GM12878 (cell line): ENCODE measurements around the gene TRIM8. TPM values are rescaled to one million over a fixed set of nuclear protein-coding genes. Genes with fewer than 3 reads are reported as not detected.

Experiments used
- ATAC-seq: fragments of 200-7000 bp; cut with Tn5 transposase; 3 replicates; pipeline ENCODE4 v1.9.1; 2020; ENCODE audit warnings: mild to moderate bottlenecking, moderate library complexity
- BruUV-seq: library from RNA; stranded (reverse); fragments of 400-500 nt; replicated peaks from 2 replicates; lab custom pipeline; 2021; lab: Mats Ljungman, UMichigan
- CTCF ChIA-PET: fragments of 300-600 bp; sonication (Branson Sonifier 250); formaldehyde crosslinking; extraction: SDS; loops from one replicate; lab custom pipeline; 2021; ENCODE audit warnings: inconsistent platforms; lab: Yijun Ruan, JAX
- POLR2A ChIA-PET: fragments of 350-600 bp; formaldehyde crosslinking; extraction: SDS; loops from one replicate; lab custom pipeline; 2021; ENCODE audit warnings: inconsistent platforms; lab: Charles Lee
- RAD21 ChIA-PET: fragments of 300-600 bp; sonication (Branson Sonifier 250); formaldehyde crosslinking; loops from one replicate; lab custom pipeline; 2023; ENCODE audit warnings: antibody characterized with exemption; ENCODE audit not compliant: unreplicated experiment; lab: Charles Lee
- SMC1A ChIA-PET: fragments of 300-600 bp; sonication (Branson Sonifier 250); formaldehyde crosslinking; loops from one replicate; lab custom pipeline; 2023; ENCODE audit not compliant: unreplicated experiment, uncharacterized antibody; lab: Charles Lee
- DNase-seq: peaks from one replicate; pipeline ENCODE4 v3.0.0-alpha.2; 2011; ENCODE audit warnings: low read depth, low spot score
- FAIRE-seq: peaks from 3 replicates; lab custom pipeline; 2011; peaks lifted over from hg19 to GRCh38; lab: Jason Lieb, UNC
- H2AFZ ChIP-seq: 2 replicates; pipeline ENCODE4 v1.6.0; 2011; ENCODE audit warnings: low read depth, low read length, control low read depth; ENCODE audit not compliant: control insufficient read depth
- H3K27ac ChIP-seq: 2 replicates; pipeline ENCODE4 v1.5.1; 2011; ENCODE audit warnings: control low read depth; ENCODE audit not compliant: control insufficient read depth, insufficient read depth
- H3K27me3 ChIP-seq, 2 experiments: replicated peaks in 1 of 2; 2 replicates each; pipeline versions ENCODE4 v1.6.0 to v1.6.1; 2011; ENCODE audit warnings: low read length in 1 of 2; ENCODE audit not compliant: control insufficient read depth in 2 of 2, insufficient read depth in 2 of 2
- H3K36me3 ChIP-seq, 2 experiments: 2 replicates each; pipeline ENCODE4 v1.5.1; 2011; ENCODE audit warnings: low read length in 1 of 2; ENCODE audit not compliant: control insufficient read depth in 2 of 2, insufficient read depth in 2 of 2
- H3K4me1 ChIP-seq: 2 replicates; pipeline ENCODE4 v1.6.1; 2011; ENCODE audit warnings: mild to moderate bottlenecking, low read length, moderate library complexity, mixed read lengths; ENCODE audit not compliant: control insufficient read depth, insufficient read depth
- H3K4me2 ChIP-seq: 2 replicates; pipeline ENCODE4 v1.6.0; 2011; ENCODE audit warnings: control low read depth; ENCODE audit not compliant: control insufficient read depth, insufficient read depth
- H3K4me3 ChIP-seq: fragments of 200-600 bp; sonication (generic); 2 replicates; pipeline ENCODE4 v1.5.1; 2016
- H3K79me2 ChIP-seq: 2 replicates; pipeline ENCODE4 v1.6.0; 2011; ENCODE audit warnings: low read length; ENCODE audit not compliant: control insufficient read depth, insufficient read depth
- H3K9ac ChIP-seq: 2 replicates; pipeline ENCODE4 v1.8.0; 2011; ENCODE audit warnings: low read length, control low read depth, mixed read lengths; ENCODE audit not compliant: control insufficient read depth, insufficient read depth
- H3K9me3 ChIP-seq: replicated peaks from 3 replicates; pipeline ENCODE4 v1.5.1; 2011; ENCODE audit warnings: mild to moderate bottlenecking, low read length; ENCODE audit not compliant: control insufficient read depth, insufficient read depth
- H4K20me1 ChIP-seq: 2 replicates; pipeline ENCODE4 v1.6.0; 2011; ENCODE audit not compliant: control insufficient read depth, insufficient read depth
- CHD2 ChIP-seq: IDR thresholded peaks from 2 replicates; pipeline ENCODE4 v1.6.1; 2011; ENCODE audit warnings: low read depth, low read length, improper control_type of control experiment, borderline replicate concordance
- TAF1 ChIP-seq: IDR thresholded peaks from 2 replicates; pipeline ENCODE4 v1.6.1; 2011; ENCODE audit warnings: mild to moderate bottlenecking, low read depth, low read length, borderline replicate concordance
- TCF12 ChIP-seq: IDR thresholded peaks from 2 replicates; pipeline ENCODE4 v1.6.1; 2011; ENCODE audit warnings: low read depth, mild to moderate bottlenecking, low read length
- WGBS: methylation state at CpG from one replicate; pipeline ENCODE4 v1.1.6; 2016; ENCODE audit warnings: low lambda C conversion rate; ENCODE audit not compliant: insufficient replicate concordance, insufficient coverage; ENCODE audit errors: missing lambda C conversion rate; 5-methylcytosine and 5-hydroxymethylcytosine counted together
- in situ Hi-C: fragments of 300-500 bp; cut with MboI; formaldehyde crosslinking; loops from 9 replicates; pipeline ENCODE4 v1.14.3; 2018; ENCODE audit warnings: mixed read lengths
- intact Hi-C: fragments of 100-400 bp; cut with micrococcal nuclease; formaldehyde crosslinking; loops from one replicate; pipeline ENCODE4 v1.14.2; 2022; ENCODE audit not compliant: unreplicated experiment
- polyA plus RNA-seq, 11 experiments: library from polyadenylated mRNA; depleted of rRNA in 4 of 11; unstranded in 6 of 11; stranded (reverse) in 5 of 11; fragments of >200 nt; fragmentation: Nextera tagmentation in 4 of 11; fragmentation: Illumina TruSeq in 1 of 11; extraction: Ambion mirVana in 4 of 11; extraction: Trizol in 1 of 11; gene quantifications; 1 replicate in 1 of 11; 2 replicates in 10 of 11; pipeline versions ENCODE4 v1.2.1 to v1.2.3, GENCODE V29; 2011 to 2016; ENCODE audit warnings: inconsistent platforms in 2 of 11, missing spikeins in 2 of 11, low read depth in 1 of 11
- total RNA-seq, 4 experiments: library from RNA; depleted of rRNA in 3 of 4; stranded (reverse); fragments of >200 nt in 3 of 4; fragmentation: Illumina TruSeq in 1 of 4; extraction: Trizol in 1 of 4; gene quantifications; 2 replicates each; pipeline versions ENCODE4 v1.2.1 to v1.2.3, GENCODE V29; 2013 to 2021
- TF ChIP-seq, protein P1 (sequence below): IDR thresholded peaks from 2 replicates; pipeline ENCODE4 v1.6.1; 2012; ENCODE audit warnings: mild to moderate bottlenecking, low read depth, low read length
- TF ChIP-seq, protein P2 (sequence below): fragments of 450-650 bp; IDR thresholded peaks from 2 replicates; pipeline ENCODE4 v1.6.1; 2018; ENCODE audit warnings: borderline replicate concordance, mild to moderate bottlenecking; ENCODE audit not compliant: partially characterized antibody
- TF ChIP-seq, protein P3 (sequence below): IDR thresholded peaks from 2 replicates; pipeline ENCODE4 v1.6.1; 2011; ENCODE audit warnings: borderline replicate concordance, low read depth, mild to moderate bottlenecking, moderate library complexity, low read length; ENCODE audit not compliant: insufficient read depth, poor library complexity, severe bottlenecking

TRIM8 gene
- total and polyA plus RNA-seq, 10 of the 15 experiments (the other 5 are each of a cell fraction or from before 2014, with no cell fraction given), result 7.9 to 53.2 (median 24.6) TPM

DNA sequence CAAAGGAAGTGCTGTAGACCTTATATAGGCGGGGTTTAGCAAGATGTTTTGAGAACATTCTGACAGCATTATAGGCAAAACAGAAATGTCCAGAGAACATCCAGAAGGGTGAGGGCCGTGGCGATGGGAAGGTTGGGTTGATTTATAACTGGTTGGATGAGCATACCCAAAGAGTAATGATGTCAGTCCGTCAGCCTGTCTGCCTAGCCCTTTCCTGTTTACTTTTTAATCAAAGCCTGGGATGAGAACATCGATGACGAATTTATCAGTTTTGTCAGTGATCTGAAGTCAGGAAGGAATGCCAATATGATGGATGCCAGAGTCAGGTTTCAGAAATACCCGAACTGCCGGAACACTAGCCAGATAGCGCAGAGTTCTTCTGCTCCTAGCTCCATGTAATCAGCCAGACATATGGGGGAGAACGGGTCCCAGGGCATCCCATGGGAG is 33.8 kb upstream of the TRIM8 start:
- TF ChIP-seq, protein P1, sequence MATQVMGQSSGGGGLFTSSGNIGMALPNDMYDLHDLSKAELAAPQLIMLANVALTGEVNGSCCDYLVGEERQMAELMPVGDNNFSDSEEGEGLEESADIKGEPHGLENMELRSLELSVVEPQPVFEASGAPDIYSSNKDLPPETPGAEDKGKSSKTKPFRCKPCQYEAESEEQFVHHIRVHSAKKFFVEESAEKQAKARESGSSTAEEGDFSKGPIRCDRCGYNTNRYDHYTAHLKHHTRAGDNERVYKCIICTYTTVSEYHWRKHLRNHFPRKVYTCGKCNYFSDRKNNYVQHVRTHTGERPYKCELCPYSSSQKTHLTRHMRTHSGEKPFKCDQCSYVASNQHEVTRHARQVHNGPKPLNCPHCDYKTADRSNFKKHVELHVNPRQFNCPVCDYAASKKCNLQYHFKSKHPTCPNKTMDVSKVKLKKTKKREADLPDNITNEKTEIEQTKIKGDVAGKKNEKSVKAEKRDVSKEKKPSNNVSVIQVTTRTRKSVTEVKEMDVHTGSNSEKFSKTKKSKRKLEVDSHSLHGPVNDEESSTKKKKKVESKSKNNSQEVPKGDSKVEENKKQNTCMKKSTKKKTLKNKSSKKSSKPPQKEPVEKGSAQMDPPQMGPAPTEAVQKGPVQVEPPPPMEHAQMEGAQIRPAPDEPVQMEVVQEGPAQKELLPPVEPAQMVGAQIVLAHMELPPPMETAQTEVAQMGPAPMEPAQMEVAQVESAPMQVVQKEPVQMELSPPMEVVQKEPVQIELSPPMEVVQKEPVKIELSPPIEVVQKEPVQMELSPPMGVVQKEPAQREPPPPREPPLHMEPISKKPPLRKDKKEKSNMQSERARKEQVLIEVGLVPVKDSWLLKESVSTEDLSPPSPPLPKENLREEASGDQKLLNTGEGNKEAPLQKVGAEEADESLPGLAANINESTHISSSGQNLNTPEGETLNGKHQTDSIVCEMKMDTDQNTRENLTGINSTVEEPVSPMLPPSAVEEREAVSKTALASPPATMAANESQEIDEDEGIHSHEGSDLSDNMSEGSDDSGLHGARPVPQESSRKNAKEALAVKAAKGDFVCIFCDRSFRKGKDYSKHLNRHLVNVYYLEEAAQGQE, result no peak
- no peak for TF ChIP-seq TCF12
- TF ChIP-seq CHD2, result no peak
- TF ChIP-seq, protein P2, sequence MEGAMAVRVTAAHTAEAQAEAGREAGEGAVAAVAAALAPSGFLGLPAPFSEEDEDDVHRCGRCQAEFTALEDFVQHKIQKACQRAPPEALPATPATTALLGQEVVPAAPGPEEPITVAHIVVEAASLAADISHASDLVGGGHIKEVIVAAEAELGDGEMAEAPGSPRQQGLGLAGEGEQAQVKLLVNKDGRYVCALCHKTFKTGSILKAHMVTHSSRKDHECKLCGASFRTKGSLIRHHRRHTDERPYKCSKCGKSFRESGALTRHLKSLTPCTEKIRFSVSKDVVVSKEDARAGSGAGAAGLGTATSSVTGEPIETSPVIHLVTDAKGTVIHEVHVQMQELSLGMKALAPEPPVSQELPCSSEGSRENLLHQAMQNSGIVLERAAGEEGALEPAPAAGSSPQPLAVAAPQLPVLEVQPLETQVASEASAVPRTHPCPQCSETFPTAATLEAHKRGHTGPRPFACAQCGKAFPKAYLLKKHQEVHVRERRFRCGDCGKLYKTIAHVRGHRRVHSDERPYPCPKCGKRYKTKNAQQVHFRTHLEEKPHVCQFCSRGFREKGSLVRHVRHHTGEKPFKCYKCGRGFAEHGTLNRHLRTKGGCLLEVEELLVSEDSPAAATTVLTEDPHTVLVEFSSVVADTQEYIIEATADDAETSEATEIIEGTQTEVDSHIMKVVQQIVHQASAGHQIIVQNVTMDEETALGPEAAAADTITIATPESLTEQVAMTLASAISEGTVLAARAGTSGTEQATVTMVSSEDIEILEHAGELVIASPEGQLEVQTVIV, result no peak
- TF ChIP-seq, protein P3, sequence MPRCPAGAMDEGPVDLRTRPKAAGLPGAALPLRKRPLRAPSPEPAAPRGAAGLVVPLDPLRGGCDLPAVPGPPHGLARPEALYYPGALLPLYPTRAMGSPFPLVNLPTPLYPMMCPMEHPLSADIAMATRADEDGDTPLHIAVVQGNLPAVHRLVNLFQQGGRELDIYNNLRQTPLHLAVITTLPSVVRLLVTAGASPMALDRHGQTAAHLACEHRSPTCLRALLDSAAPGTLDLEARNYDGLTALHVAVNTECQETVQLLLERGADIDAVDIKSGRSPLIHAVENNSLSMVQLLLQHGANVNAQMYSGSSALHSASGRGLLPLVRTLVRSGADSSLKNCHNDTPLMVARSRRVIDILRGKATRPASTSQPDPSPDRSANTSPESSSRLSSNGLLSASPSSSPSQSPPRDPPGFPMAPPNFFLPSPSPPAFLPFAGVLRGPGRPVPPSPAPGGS, result no peak
- TF ChIP-seq TAF1, result no peak
- ATAC-seq (no peak), FAIRE-seq (no peak), DNase-seq (no peak)
- in situ Hi-C loops, result no loop called here
- no peaks in the 10 kb centered on the region for H3K27me3 ChIP-seq
- POLR2A ChIA-PET, result no interaction called here
- H3K36me3 ChIP-seq, result no peaks in the 10 kb centered on the region
- intact Hi-C loops, result no loop called here
- H3K4me1 ChIP-seq, result peaks cover 6% of the 10 kb centered on the region
- H3K79me2 ChIP-seq, result no peaks in the 10 kb centered on the region
- no peak overlapping the region for H3K9ac ChIP-seq
- H3K9me3 ChIP-seq, result no peaks in the 10 kb centered on the region
- H3K27ac ChIP-seq, result no peak overlapping the region
- 80% methylated on average over 10 of the region's 10 CpGs for WGBS
- CTCF ChIA-PET, result no interaction called here
- BruUV-seq, result no TSS peak
- no peak overlapping the region for H3K4me2 ChIP-seq
- 0 out of 2 replicates have a peak, but pooled peaks cover 2% of the 10 kb centered on the region for H4K20me1 ChIP-seq
- RAD21 ChIA-PET, result no interaction called here
- H3K4me3 ChIP-seq, result no peak overlapping the region
- SMC1A ChIA-PET, result interaction anchor here (1.5 kb wide), 1 partner anchor 8 kb away, joined by 3 read pairs; no protein-coding TSS in a partner anchor
- H2AFZ ChIP-seq, result no peak overlapping the region
